ENCODE measurements around the gene UBE2D2. TPM values are rescaled to one million over a fixed set of nuclear protein-coding genes. Genes with fewer than 3 reads are reported as not detected.

The UBE2D2 gene
- total RNA-seq, 1 experiment from 2014 or later = 193 TPM

DNA sequence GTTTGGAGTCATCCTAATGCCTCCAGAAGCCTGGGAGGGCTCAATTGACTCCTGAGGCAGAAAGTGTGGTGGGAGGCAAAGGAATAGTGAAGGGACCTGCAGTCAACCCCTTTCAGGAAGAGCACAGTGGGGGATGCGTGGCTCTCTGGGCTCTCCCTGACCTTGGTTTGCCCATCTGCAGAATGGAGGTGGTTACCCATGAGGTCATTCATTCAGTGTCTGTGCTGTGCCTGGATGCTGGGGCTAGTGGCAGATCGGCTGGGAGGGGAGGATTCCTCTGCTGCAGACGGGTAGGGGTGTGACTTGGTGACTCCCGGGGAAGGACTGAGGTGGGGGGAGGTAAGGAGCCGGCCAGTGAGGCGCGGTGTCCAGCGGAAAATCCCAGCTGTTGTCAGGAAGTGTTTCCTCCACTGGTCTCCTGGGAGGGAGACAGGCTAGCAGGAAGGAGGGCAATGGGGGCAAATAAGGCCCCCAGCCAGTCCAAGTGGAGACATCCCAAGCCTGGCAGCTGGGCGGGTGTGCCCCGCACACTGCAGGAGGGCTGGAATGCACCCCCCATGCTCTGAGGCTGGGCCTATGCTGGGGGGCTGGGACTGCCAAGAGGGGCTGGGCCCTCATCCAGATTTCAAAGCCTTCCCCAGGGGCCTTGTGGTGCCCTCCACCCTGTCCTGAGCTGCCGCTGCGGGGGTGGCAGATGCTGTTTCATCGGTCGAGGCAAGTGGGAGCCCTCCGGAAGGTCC is 98.0 kb downstream of the UBE2D2 start:
- H3K4me1 ChIP-seq = peaks cover 49% of the 10 kb centered on the region
- POLR2A ChIA-PET = interaction anchor here (0.5 kb wide), 1 partner anchor 11 kb away, joined by 3 read pairs; no protein-coding TSS in a partner anchor
- no peak overlapping the region for H3K4me3 Mint-ChIP-seq (ENCODE audit: unreplicated experiment)
- H3K36me3 Mint-ChIP-seq (ENCODE audit: insufficient read depth, unreplicated experiment) = peaks cover 30% of the 10 kb centered on the region
- no peak overlapping the region for H3K4me3 ChIP-seq (ENCODE audit: low read depth, low read length)
- DNase-seq = no peak
- H3K9me3 ChIP-seq = no peaks in the 10 kb centered on the region
- peaks cover 4% of the 10 kb centered on the region for H3K36me3 ChIP-seq (ENCODE audit: control insufficient read depth, insufficient read depth, low read length)
- intact Hi-C loops (cut with micrococcal nuclease; ENCODE audit: unreplicated experiment) = no loop called here
- no peaks in the 10 kb centered on the region for H3K27me3 ChIP-seq (replicated peaks; ENCODE audit: control insufficient read depth, insufficient read depth, low read length)
- no peaks in the 10 kb centered on the region for H3K9me3 Mint-ChIP-seq (ENCODE audit: unreplicated experiment)
- TF ChIP-seq, protein P1, sequence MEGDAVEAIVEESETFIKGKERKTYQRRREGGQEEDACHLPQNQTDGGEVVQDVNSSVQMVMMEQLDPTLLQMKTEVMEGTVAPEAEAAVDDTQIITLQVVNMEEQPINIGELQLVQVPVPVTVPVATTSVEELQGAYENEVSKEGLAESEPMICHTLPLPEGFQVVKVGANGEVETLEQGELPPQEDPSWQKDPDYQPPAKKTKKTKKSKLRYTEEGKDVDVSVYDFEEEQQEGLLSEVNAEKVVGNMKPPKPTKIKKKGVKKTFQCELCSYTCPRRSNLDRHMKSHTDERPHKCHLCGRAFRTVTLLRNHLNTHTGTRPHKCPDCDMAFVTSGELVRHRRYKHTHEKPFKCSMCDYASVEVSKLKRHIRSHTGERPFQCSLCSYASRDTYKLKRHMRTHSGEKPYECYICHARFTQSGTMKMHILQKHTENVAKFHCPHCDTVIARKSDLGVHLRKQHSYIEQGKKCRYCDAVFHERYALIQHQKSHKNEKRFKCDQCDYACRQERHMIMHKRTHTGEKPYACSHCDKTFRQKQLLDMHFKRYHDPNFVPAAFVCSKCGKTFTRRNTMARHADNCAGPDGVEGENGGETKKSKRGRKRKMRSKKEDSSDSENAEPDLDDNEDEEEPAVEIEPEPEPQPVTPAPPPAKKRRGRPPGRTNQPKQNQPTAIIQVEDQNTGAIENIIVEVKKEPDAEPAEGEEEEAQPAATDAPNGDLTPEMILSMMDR (IDR thresholded peaks at IDR 0.05; ENCODE audit: insufficient read depth in 1 of 2, low read depth in 1 of 2, low read length in 1 of 2, severe bottlenecking in 1 of 2, unreplicated experiment in 1 of 2) = no peak
- CTCF ChIA-PET = interaction anchor here (1.3 to 2.2 kb wide), 3 partner anchors 11 to 106 kb away, joined by 3 to 7 read pairs (median 4); partner anchors contain the start of gene CXXC5
- BruUV-seq (replicated peaks) = no TSS peak
- H3K27me3 Mint-ChIP-seq (ENCODE audit: insufficient read depth, unreplicated experiment) = no peaks in the 10 kb centered on the region
- peak overlapping the region; percentile 60 for H3K27ac Mint-ChIP-seq (ENCODE audit: unreplicated experiment)
- peaks cover 38% of the 10 kb centered on the region for H3K4me1 Mint-ChIP-seq (ENCODE audit: low read depth, unreplicated experiment)

DNA sequence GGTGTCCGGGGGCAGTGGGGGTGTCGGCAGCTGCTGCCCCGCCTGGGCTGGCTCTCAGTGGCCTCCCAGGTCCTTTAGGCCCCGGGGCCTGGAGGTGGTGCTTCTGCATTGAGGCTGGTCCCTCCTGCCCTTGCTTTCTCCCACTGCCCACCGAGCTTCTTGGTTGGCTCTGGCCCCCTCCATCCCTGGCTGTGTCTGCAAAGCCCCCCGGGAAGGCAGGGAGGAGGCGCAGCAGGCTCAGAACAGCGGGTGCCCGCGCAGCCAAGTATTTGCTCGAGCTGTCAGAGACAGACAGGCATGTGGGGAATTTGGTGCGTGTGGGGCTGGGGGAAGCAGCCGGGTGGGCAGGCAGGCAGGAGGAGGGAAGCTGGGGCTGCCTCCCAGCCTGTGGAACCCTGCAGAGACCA is 98.6 kb downstream of the UBE2D2 start:
- CTCF ChIA-PET = interaction anchor here (1.3 to 2.2 kb wide), 2 partner anchors 12 to 26 kb away, joined by 3 to 7 read pairs; partner anchors contain the start of gene CXXC5
- POLR2A ChIA-PET = interaction anchor here (0.5 kb wide), 1 partner anchor 12 kb away, joined by 3 read pairs; no protein-coding TSS in a partner anchor
- Mint-ChIP-seq H3K27ac (ENCODE audit: unreplicated experiment) (no peak overlapping the region), H3K9me3 (ENCODE audit: unreplicated experiment) (no peaks in the 10 kb centered on the region), H3K27me3 (ENCODE audit: insufficient read depth, unreplicated experiment) (no peaks in the 10 kb centered on the region), H3K4me1 (ENCODE audit: low read depth, unreplicated experiment) (peaks cover 35% of the 10 kb centered on the region), H3K36me3 (ENCODE audit: insufficient read depth, unreplicated experiment) (peaks cover 34% of the 10 kb centered on the region), H3K4me3 (ENCODE audit: unreplicated experiment) (no peak overlapping the region)
- no peaks in the 10 kb centered on the region for H3K9me3 ChIP-seq
- TF ChIP-seq, protein P1 (IDR thresholded peaks at IDR 0.05; ENCODE audit: insufficient read depth in 1 of 2, low read depth in 1 of 2, low read length in 1 of 2, severe bottlenecking in 1 of 2, unreplicated experiment in 1 of 2) = no peak
- no peaks in the 10 kb centered on the region for H3K27me3 ChIP-seq (replicated peaks; ENCODE audit: control insufficient read depth, insufficient read depth, low read length)
- peaks cover 4% of the 10 kb centered on the region for H3K36me3 ChIP-seq (ENCODE audit: control insufficient read depth, insufficient read depth, low read length)
- no peak for DNase-seq
- intact Hi-C loops (cut with micrococcal nuclease; ENCODE audit: unreplicated experiment) = no loop called here
- no TSS peak for BruUV-seq (replicated peaks)
- H3K4me3 ChIP-seq (ENCODE audit: low read depth, low read length) = no peak overlapping the region
- peaks cover 45% of the 10 kb centered on the region for H3K4me1 ChIP-seq

DNA sequence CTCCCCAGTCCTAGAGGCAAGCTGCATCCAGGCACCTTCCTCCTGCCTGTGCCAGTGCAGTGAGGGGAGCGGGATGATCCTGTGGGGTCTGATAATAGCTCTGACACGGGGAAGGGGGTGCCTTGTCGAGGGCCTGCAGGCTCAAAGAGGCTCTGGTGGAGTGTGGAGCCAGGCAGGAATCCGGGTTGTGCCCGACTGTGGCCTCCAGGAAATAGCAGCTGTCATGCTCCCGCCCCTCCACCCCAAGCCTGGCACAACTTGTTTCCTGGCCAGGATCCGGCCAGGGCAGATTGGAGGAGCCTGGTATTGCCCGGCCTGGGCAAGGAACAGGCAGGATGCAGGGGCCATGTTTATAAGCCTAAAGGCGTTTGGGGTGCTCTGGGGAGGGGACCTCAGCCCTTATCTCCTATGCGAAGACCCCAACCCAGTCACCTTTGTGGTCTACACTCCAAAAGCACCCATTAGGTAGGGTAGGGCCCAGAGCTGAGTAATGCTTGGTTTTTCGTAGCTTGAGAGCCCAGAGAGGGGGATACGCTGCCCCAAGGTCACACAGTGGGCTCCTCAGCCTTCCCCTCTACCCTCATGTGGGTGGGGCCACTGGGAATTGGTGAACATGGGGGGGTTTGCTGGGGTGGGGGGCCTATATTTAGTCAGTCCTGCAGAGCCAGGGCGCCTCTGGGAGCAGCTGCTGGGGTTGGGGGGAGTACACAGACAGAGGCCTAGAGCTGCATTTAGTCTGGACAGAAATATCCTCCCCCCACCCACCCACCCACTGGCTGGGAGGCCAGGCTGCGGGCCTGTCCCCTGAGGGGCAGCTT is 99.2 kb downstream of the UBE2D2 start:
- ChIA-PET CTCF (interaction anchor here (0.6 to 2.2 kb wide), 3 partner anchors 12 to 115 kb away, joined by 3 to 7 read pairs (median 5); partner anchors contain the start of gene CXXC5), POLR2A (no interaction called here)
- H3K4me3 ChIP-seq (ENCODE audit: low read depth, low read length) = no peak overlapping the region
- TF ChIP-seq, protein P1 (IDR thresholded peaks at IDR 0.05; ENCODE audit: insufficient read depth in 1 of 2, low read depth in 1 of 2, low read length in 1 of 2, severe bottlenecking in 1 of 2, unreplicated experiment in 1 of 2) = no peak
- peaks cover 32% of the 10 kb centered on the region for H3K4me1 Mint-ChIP-seq (ENCODE audit: low read depth, unreplicated experiment)
- peaks cover 4% of the 10 kb centered on the region for H3K36me3 ChIP-seq (ENCODE audit: control insufficient read depth, insufficient read depth, low read length)
- H3K9me3 Mint-ChIP-seq (ENCODE audit: unreplicated experiment) = no peaks in the 10 kb centered on the region
- H3K36me3 Mint-ChIP-seq (ENCODE audit: insufficient read depth, unreplicated experiment) = peaks cover 34% of the 10 kb centered on the region
- no peak for DNase-seq
- no peak overlapping the region for H3K4me3 Mint-ChIP-seq (ENCODE audit: unreplicated experiment)
- H3K4me1 ChIP-seq = peaks cover 41% of the 10 kb centered on the region
- intact Hi-C loops (cut with micrococcal nuclease; ENCODE audit: unreplicated experiment) = no loop called here
- no peaks in the 10 kb centered on the region for H3K9me3 ChIP-seq
- H3K27ac Mint-ChIP-seq (ENCODE audit: unreplicated experiment) = no peak overlapping the region
- BruUV-seq (replicated peaks) = no TSS peak
- no peaks in the 10 kb centered on the region for H3K27me3 ChIP-seq (replicated peaks; ENCODE audit: control insufficient read depth, insufficient read depth, low read length)
- H3K27me3 Mint-ChIP-seq (ENCODE audit: insufficient read depth, unreplicated experiment) = no peaks in the 10 kb centered on the region
